A549 treated with DMSO at 1 μM for 4 hours (cell line): ENCODE data around the gene ACSM2A. TPM values are rescaled to one million over a fixed set of nuclear protein-coding genes. Genes with fewer than 3 reads are reported as not detected.

Experiments
- total RNA-seq: library from RNA; stranded (reverse); fragments of 200-300 nt; extraction: Qiagen RNA extraction; gene quantifications from 5 replicates; pipeline ENCODE4 v1.2.3, GENCODE V29; 2022; ENCODE audit warnings: low read depth

The ACSM2A gene, protein sequence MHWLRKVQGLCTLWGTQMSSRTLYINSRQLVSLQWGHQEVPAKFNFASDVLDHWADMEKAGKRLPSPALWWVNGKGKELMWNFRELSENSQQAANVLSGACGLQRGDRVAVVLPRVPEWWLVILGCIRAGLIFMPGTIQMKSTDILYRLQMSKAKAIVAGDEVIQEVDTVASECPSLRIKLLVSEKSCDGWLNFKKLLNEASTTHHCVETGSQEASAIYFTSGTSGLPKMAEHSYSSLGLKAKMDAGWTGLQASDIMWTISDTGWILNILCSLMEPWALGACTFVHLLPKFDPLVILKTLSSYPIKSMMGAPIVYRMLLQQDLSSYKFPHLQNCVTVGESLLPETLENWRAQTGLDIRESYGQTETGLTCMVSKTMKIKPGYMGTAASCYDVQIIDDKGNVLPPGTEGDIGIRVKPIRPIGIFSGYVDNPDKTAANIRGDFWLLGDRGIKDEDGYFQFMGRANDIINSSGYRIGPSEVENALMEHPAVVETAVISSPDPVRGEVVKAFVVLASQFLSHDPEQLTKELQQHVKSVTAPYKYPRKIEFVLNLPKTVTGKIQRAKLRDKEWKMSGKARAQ
- total RNA-seq, result not detected in 5 replicates

DNA sequence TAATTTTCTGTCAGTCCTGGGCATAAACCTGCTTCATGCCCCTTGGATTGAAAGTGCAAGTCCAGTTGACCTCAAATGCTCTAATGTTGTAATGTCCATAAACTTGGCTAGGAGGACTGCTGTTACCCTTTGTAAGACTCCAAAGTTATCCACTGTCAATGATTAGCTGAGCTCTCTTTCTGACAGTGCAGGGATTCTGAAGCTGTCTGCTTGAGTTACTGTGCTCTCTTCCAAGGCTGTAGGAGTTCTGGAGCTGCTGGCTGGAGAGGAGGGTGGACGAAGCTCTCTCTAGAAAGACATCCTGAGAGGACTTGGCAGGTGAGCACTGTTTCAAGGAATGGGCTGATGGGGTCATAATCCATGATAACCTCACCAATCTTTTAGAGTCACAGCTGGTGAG, at the start of gene ACSM2A:
Gene ACSM2A, plus strand, starts transcription at position 158 of the 400 bp plus-strand sequence. CDS start 8,594 bp downstream, outside the sequence.

DNA sequence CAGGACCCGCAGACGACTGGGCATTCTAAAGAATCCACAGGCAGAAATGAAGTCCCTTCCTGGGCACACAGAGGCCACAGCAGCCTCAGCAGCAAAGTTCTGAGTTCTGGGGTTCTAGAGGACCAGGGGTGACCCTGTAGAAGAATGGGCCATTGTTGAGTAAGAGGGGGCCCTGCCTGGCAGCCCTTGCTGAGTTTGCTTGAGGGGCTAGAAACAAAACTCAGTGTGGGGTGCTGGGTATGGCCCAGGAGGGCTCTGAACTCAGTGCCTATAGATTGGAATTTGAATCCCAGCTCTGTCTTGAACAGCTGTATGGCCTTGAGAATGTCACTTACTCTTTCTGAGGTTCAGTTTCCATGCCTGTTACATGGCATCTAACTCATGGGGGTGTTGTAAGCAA, 46.7 kb upstream of the ACSM2A start, which contains the start of gene PDILT:
Gene PDILT, minus strand, starts transcription at position 101 of the 400 bp plus-strand sequence. CDS start 5,437 bp downstream, outside the sequence.

DNA sequence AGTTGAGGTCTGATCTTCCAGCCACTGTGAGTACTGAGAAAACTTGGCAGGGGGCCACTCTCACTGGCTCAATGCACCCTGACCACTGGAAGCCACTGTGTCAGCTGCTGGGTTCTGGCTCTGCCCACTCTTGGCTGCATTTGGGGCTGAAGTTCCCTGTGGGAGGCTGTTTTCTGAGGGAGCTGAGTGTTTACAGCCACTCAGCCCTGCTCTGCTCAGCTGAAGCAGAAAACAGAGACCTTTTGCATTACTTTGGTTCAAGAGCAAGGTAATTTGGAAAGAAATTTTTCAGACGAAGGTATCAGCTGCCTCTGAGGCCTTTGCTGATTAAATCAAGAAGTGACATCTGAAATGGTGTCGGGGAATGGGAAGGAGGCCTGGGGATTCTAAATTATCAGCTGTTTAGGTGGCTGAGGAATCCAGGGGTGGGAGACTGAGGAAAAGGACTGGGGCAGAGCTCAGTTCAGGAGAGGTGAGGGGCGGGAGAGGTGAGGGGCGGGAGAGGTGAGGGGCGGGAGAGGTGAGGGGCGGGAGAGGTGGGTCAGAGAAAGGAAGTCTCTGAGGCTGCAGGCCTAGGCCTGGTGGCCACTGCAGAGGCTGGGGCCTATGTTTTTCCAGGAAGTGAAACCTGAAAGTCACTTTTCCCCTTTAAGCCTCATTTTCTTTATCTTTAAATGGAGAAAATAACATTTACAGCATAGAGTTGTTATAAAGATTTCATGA, 41.8 kb upstream of the ACSM2A start, which contains the start of gene ACSM5:
Gene ACSM5, plus strand, starts transcription at position 137 of the 723 bp plus-strand sequence. CDS start 1,951 bp downstream, outside the sequence.

Other genes starting within 250 kb of the ACSM2A start
- not detected in 5 replicates for gene GP2, start 124.0 kb upstream of the ACSM2A start, total RNA-seq
- gene UMOD, start 98.8 kb upstream of the ACSM2A start, total RNA-seq, result not detected in 5 replicates
- gene PDILT, start 46.8 kb upstream of the ACSM2A start, total RNA-seq, result not detected in 5 replicates
- not detected in 5 replicates for gene ACSM5, start 42.0 kb upstream of the ACSM2A start, total RNA-seq
- gene ACSM2B, start 124.8 kb downstream of the ACSM2A start, total RNA-seq, result not detected in 5 replicates
- not detected in 5 replicates for gene ACSM1, start 246.2 kb downstream of the ACSM2A start, total RNA-seq